Ovary (tissue), 9 donors: ENCODE measurements around the gene SLC5A2. TPM values are rescaled to one million over a fixed set of nuclear protein-coding genes. Genes with fewer than 3 reads are reported as not detected.

Source experiments
- DNase-seq, 5 donors: peaks; one replicate each; pipeline ENCODE4 v3.0.0-alpha.2; 2019 to 2020
- H3K27ac ChIP-seq, 2 donors: fragments of 200-600 bp; one replicate each; pipeline versions ENCODE4 v1.5.1 to v1.8.0; 2019 to 2022
- H3K27me3 ChIP-seq: fragments of 200-600 bp; one replicate; pipeline ENCODE4 v1.8.0; 2022
- H3K36me3 ChIP-seq: fragments of 200-600 bp; sonication (generic); one replicate; pipeline ENCODE4 v1.5.1; 2019
- H3K4me1 ChIP-seq: one replicate; pipeline ENCODE4 v1.8.1; 2013; ENCODE audit warnings: mild to moderate bottlenecking, moderate library complexity; ENCODE audit not compliant: insufficient read depth
- H3K4me3 ChIP-seq: fragments of 200-600 bp; sonication (generic); one replicate; pipeline ENCODE4 v1.5.1; 2017
- H3K9me3 ChIP-seq, 2 donors: fragments of 200-600 bp in 1 of 2; sonication (generic) in 1 of 2; one replicate each; pipeline versions ENCODE4 v1.5.1 to v1.8.1; 2013 to 2019; ENCODE audit warnings: mild to moderate bottlenecking in 1 of 2, moderate library complexity in 1 of 2
- CTCF ChIP-seq, 3 donors: fragments of 450-650 bp in 2 of 3; fragments of 200-600 bp in 1 of 3; IDR thresholded peaks; one replicate each; pipeline versions ENCODE4 v1.5.1 to v1.8.0; 2016 to 2022; ENCODE audit warnings: antibody characterized with exemption in 3 of 3, mild to moderate bottlenecking in 1 of 3
- EP300 ChIP-seq: sonication (generic); formaldehyde crosslinking; IDR thresholded peaks from one replicate; pipeline ENCODE4 v1.6.1; 2017; ENCODE audit warnings: antibody characterized with exemption
- POLR2A ChIP-seq: fragments of 450-650 bp; IDR thresholded peaks from one replicate; pipeline ENCODE4 v1.6.1; 2017; ENCODE audit warnings: antibody characterized with exemption, mild to moderate bottlenecking, moderate library complexity
- WGBS, 3 donors: extraction: QIAGEN DNeasy Blood & Tissue Kit in 1 of 3; methylation state at CpG; one replicate each; pipeline versions ENCODE4 v1.1.5 to v1.1.7; 2013 to 2017; 5-methylcytosine and 5-hydroxymethylcytosine counted together
- intact Hi-C, 4 donors: fragments of 100-400 bp; cut with DNase I; formaldehyde crosslinking; loops; one replicate each; pipeline versions ENCODE4 v1.11.0 to v1.15.1; 2022 to 2023
- polyA plus RNA-seq, 2 donors: library from polyadenylated mRNA; stranded (reverse); fragments of 200-250 nt in 1 of 2; fragments of 350-450 nt in 1 of 2; fragmentation: Illumina TruSeq in 1 of 2; extraction: RNeasy Lipid Tissue Mini Kit (QIAGEN cat#74804) in 1 of 2; gene quantifications; one replicate each; pipeline ENCODE4 v1.2.3, GENCODE V29; 2013 to 2014
- total RNA-seq, 7 donors: library from RNA; depleted of rRNA in 2 of 7; stranded (reverse); fragments of >200 nt in 2 of 7; fragmentation: NEBNext Ultra II Directional in 3 of 7; extraction: Animal tissue kit (Norgen Biotek cat#: 25700) in 3 of 7; gene quantifications; one replicate each; pipeline versions ENCODE4 v1.1.0 to v1.2.4, GENCODE V29; 2016 to 2023
- donor health status: DM: no; HTN: no; CAD: no; lungs with moderate emphysema.
- donor health status: DM: no; HTN: no; CAD: no.
- donor health status: Bipolar disorder and iron deficiency.
- donor health status: DM: yes; HTN: yes; CAD: no.
- donor health status: DM: no; HTN: no; CAD: no.
- donor health status: DM: yes; HTN: yes; CAD: no.

Gene SLC5A2
- total and polyA plus RNA-seq, 9 donors = 0.13 to 1.7 (median 0.40) TPM; not detected in 1

GRCh38 chr16:31484491-31485171 lies 1.7 kb downstream of the SLC5A2 start:
- TF ChIP-seq CTCF (IDR thresholded peaks at IDR 0.05) = no peak
- no peak for TF ChIP-seq EP300
- TF ChIP-seq POLR2A = no peak
- no peaks in the 10 kb centered on the region for H3K27me3 ChIP-seq
- no peaks in the 10 kb centered on the region for H3K9me3 ChIP-seq
- WGBS, 3 donors = 20 to 29% (median 23%) methylated on average over 14 of the region's 14 CpGs
- no peaks in the 10 kb centered on the region for H3K36me3 ChIP-seq
- intact Hi-C loops = no loop called here
- H3K4me3 ChIP-seq = no peak overlapping the region
- peak in 2 of 5 donors; percentile 41 to 50 for DNase-seq
- H3K27ac ChIP-seq = no peak overlapping the region
- peaks cover 11% of the 10 kb centered on the region for H3K4me1 ChIP-seq

GRCh38 chr16:31485571-31485970 lies 2.6 kb downstream of the SLC5A2 start:
- H3K9me3 ChIP-seq = no peaks in the 10 kb centered on the region
- H3K27ac ChIP-seq = no peak overlapping the region
- no peak for TF ChIP-seq EP300
- peaks cover 11% of the 10 kb centered on the region for H3K4me1 ChIP-seq
- no peaks in the 10 kb centered on the region for H3K36me3 ChIP-seq
- H3K27me3 ChIP-seq = no peaks in the 10 kb centered on the region
- no peak overlapping the region for H3K4me3 ChIP-seq
- peak in 1 of 5 donors; percentile 34 for DNase-seq
- intact Hi-C loops = no loop called here
- WGBS, 3 donors = 91 to 95% (median 91%) methylated on average over 17 of the region's 17 CpGs

DNA sequence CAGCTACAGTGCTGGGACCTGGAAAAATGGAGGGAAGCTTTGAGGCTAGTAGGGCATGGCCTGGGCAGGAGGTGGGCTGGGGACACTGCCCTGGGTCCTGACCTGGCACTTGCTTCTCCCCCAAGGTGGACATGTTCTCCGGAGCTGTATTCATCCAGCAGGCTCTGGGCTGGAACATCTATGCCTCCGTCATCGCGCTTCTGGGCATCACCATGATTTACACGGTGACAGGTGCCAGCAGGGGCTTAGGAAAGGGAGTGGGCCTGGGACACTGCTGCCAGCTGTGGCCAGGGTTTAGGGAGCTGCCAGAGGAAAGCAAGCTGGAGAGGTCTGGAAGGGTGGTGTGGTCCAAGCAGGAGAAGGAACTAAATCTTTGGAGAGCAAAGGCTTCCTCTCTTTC lies 3.1 kb downstream of the SLC5A2 start:
- Histone ChIP-seq H3K4me1 (peaks cover 11% of the 10 kb centered on the region), H3K4me3 (no peak overlapping the region), H3K27ac (no peak overlapping the region), H3K27me3 (no peaks in the 10 kb centered on the region), H3K36me3 (no peaks in the 10 kb centered on the region), H3K9me3 (no peaks in the 10 kb centered on the region)
- intact Hi-C loops = no loop called here
- peak in 1 of 5 donors; percentile 28 for DNase-seq
- no peak for TF ChIP-seq POLR2A
- no peak for TF ChIP-seq CTCF (IDR thresholded peaks at IDR 0.05)
- no peak for TF ChIP-seq EP300
- WGBS, 3 donors = 90 to 95% (median 94%) methylated on average over 5 of the region's 5 CpGs

GRCh38 chr16:31487071-31487719 lies 4.3 kb downstream of the SLC5A2 start:
- Histone ChIP-seq H3K27ac (no peak overlapping the region), H3K9me3 (no peaks in the 10 kb centered on the region), H3K4me3 (peak overlapping the region; percentile 42), H3K36me3 (no peaks in the 10 kb centered on the region), H3K27me3 (no peaks in the 10 kb centered on the region), H3K4me1 (peaks cover 11% of the 10 kb centered on the region)
- TF ChIP-seq CTCF (IDR thresholded peaks at IDR 0.05) = no peak
- TF ChIP-seq POLR2A = no peak
- no peak for TF ChIP-seq EP300
- WGBS, 3 donors = 7 to 14% (median 13%) methylated on average over 22 to 48 of the region's 48 CpGs
- no peak for DNase-seq
- intact Hi-C loops = no loop called here
